Activated CD8-positive, alpha-beta memory T cell treated with anti-CD3 and anti-CD28 coated beads, Interleukin-2, amount 10 ng/mL, durations not matched to agents 7 days and 5 days (primary cell): ENCODE results near the gene GPR150. TPM values are rescaled to one million over a fixed set of nuclear protein-coding genes. Genes with fewer than 3 reads are reported as not detected.

Experiments
- ATAC-seq: fragments of 150-1000 bp; cut with Tn5 transposase; one replicate; pipeline ENCODE4 v1.10.0; 2021; ENCODE audit warnings: moderate library complexity
- CTCF ChIA-PET: fragments of 350-600 bp; sonication (Branson Sonifier 250); formaldehyde crosslinking; loops from one replicate; lab custom pipeline; 2021; ENCODE audit warnings: antibody characterized with exemption; lab: Charles Lee
- DNase-seq: peaks from one replicate; pipeline ENCODE4 v3.0.0-alpha.2; 2020
- H3K27ac Mint-ChIP-seq: one replicate; pipeline ENCODE4 v1.8.0; 2021; ENCODE audit warnings: mild to moderate bottlenecking, mixed read lengths
- H3K27me3 Mint-ChIP-seq: one replicate; pipeline ENCODE4 v1.8.0; 2021; ENCODE audit warnings: mixed read lengths
- H3K36me3 Mint-ChIP-seq: one replicate; pipeline ENCODE4 v1.8.0; 2021; ENCODE audit warnings: mild to moderate bottlenecking, mixed read lengths
- H3K4me1 Mint-ChIP-seq: one replicate; pipeline ENCODE4 v1.8.0; 2021; ENCODE audit warnings: mixed read lengths
- H3K4me3 Mint-ChIP-seq: one replicate; pipeline ENCODE4 v1.8.0; 2021; ENCODE audit warnings: mild to moderate bottlenecking, moderate library complexity, mixed read lengths
- H3K9me3 Mint-ChIP-seq: one replicate; pipeline ENCODE4 v1.8.0; 2022; ENCODE audit warnings: low read depth, mixed read lengths
- total RNA-seq, 2 experiments: library from RNA; stranded (reverse); gene quantifications; one replicate each; pipeline ENCODE4 v1.2.3, GENCODE V29; 2021

The GPR150 gene
- under 1 TPM; 0.28 to 0.58 TPM for total RNA-seq

- no peaks in the 10 kb centered on the region for H3K9me3 Mint-ChIP-seq
- peak within 1 kb of the TSS; percentile 67 for H3K27ac Mint-ChIP-seq
- peak; percentile 78 for DNase-seq
- ATAC-seq = peak; percentile 76
- peaks cover 35% of the 10 kb centered on the region for H3K4me1 Mint-ChIP-seq
- H3K4me3 Mint-ChIP-seq = peak within 1 kb of the TSS; percentile 80
- CTCF ChIA-PET = interaction anchor here (0.6 to 1.8 kb wide), 3 partner anchors 11 to 190 kb away, joined by 3 to 11 read pairs (median 3); no protein-coding TSS in a partner anchor
- peaks cover 14% of the 10 kb centered on the region for H3K27me3 Mint-ChIP-seq
- peaks cover 4% of the 10 kb centered on the region for H3K36me3 Mint-ChIP-seq
These were observed at the start of gene GPR150 for GRCh38 chr5:95620030-95620869. GPR150 (plus strand) TSS chr5:95620087; CDS start chr5:95620276, 189 bp downstream.

- no peak overlapping the region for H3K4me3 Mint-ChIP-seq
- no peaks in the 10 kb centered on the region for H3K27me3 Mint-ChIP-seq
- CTCF ChIA-PET = no interaction called here
- peaks cover 14% of the 10 kb centered on the region for H3K36me3 Mint-ChIP-seq
- H3K9me3 Mint-ChIP-seq = no peaks in the 10 kb centered on the region
- H3K4me1 Mint-ChIP-seq = no peaks in the 10 kb centered on the region
- no peak for DNase-seq
- H3K27ac Mint-ChIP-seq = no peak overlapping the region
- ATAC-seq = no peak
These were observed 47.9 kb upstream of the GPR150 start for GRCh38 chr5:95572016-95572415.

GRCh38 chr5:95581576-95581975 is 38.3 kb upstream of the GPR150 start:
- ATAC-seq (no peak), DNase-seq (no peak)
- H3K4me3 Mint-ChIP-seq = no peak overlapping the region
- CTCF ChIA-PET = interaction anchor here (1.2 to 1.4 kb wide), 2 partner anchors 12 to 15 kb away, joined by 3 read pairs; no protein-coding TSS in a partner anchor
- H3K36me3 Mint-ChIP-seq = peaks cover 10% of the 10 kb centered on the region
- H3K9me3 Mint-ChIP-seq = no peaks in the 10 kb centered on the region
- H3K27ac Mint-ChIP-seq = no peak overlapping the region
- H3K27me3 Mint-ChIP-seq = no peaks in the 10 kb centered on the region
- no peaks in the 10 kb centered on the region for H3K4me1 Mint-ChIP-seq

- CTCF ChIA-PET = no interaction called here
- no peak overlapping the region for H3K4me3 Mint-ChIP-seq
- H3K27me3 Mint-ChIP-seq = no peaks in the 10 kb centered on the region
- no peak overlapping the region for H3K27ac Mint-ChIP-seq
- H3K36me3 Mint-ChIP-seq = peaks cover 10% of the 10 kb centered on the region
- no peaks in the 10 kb centered on the region for H3K9me3 Mint-ChIP-seq
- no peaks in the 10 kb centered on the region for H3K4me1 Mint-ChIP-seq
- DNase-seq (no peak), ATAC-seq (no peak)
These were observed 35.9 kb upstream of the GPR150 start for GRCh38 chr5:95583992-95584391.

GRCh38 chr5:95590880-95591279 is 29.0 kb upstream of the GPR150 start:
- Mint-ChIP-seq H3K36me3 (peaks cover 2% of the 10 kb centered on the region), H3K4me1 (peaks cover 23% of the 10 kb centered on the region), H3K9me3 (no peaks in the 10 kb centered on the region), H3K27ac (peak overlapping the region; percentile 55), H3K4me3 (no peak overlapping the region), H3K27me3 (no peaks in the 10 kb centered on the region)
- ATAC-seq (no peak), DNase-seq (no peak)
- CTCF ChIA-PET = no interaction called here

- Mint-ChIP-seq H3K36me3 (peaks cover 2% of the 10 kb centered on the region), H3K27ac (no peak overlapping the region), H3K4me1 (peaks cover 23% of the 10 kb centered on the region), H3K27me3 (no peaks in the 10 kb centered on the region), H3K4me3 (no peak overlapping the region), H3K9me3 (no peaks in the 10 kb centered on the region)
- peak; percentile 96 for ATAC-seq
- CTCF ChIA-PET = no interaction called here
- no peak for DNase-seq
These were observed 28.4 kb upstream of the GPR150 start for GRCh38 chr5:95591490-95591901.

GRCh38 chr5:95595289-95595931 is 24.5 kb upstream of the GPR150 start:
- Mint-ChIP-seq H3K36me3 (peaks cover 2% of the 10 kb centered on the region), H3K9me3 (no peaks in the 10 kb centered on the region), H3K4me1 (peaks cover 18% of the 10 kb centered on the region), H3K27ac (no peak overlapping the region), H3K27me3 (no peaks in the 10 kb centered on the region), H3K4me3 (no peak overlapping the region)
- CTCF ChIA-PET = interaction anchor here (1.4 kb wide), 1 partner anchor 15 kb away, joined by 3 read pairs; no protein-coding TSS in a partner anchor
- no peak for ATAC-seq
- DNase-seq = no peak

GRCh38 chr5:95599252-95599651 is 20.6 kb upstream of the GPR150 start:
- ATAC-seq (no peak), DNase-seq (no peak)
- Mint-ChIP-seq H3K27me3 (no peaks in the 10 kb centered on the region), H3K27ac (no peak overlapping the region), H3K36me3 (peaks cover 8% of the 10 kb centered on the region), H3K4me3 (no peak overlapping the region), H3K9me3 (no peaks in the 10 kb centered on the region), H3K4me1 (no peaks in the 10 kb centered on the region)
- CTCF ChIA-PET = no interaction called here

- DNase-seq = no peak
- Mint-ChIP-seq H3K4me1 (no peaks in the 10 kb centered on the region), H3K36me3 (peaks cover 10% of the 10 kb centered on the region), H3K27ac (no peak overlapping the region), H3K27me3 (no peaks in the 10 kb centered on the region), H3K9me3 (no peaks in the 10 kb centered on the region), H3K4me3 (no peak overlapping the region)
- no peak for ATAC-seq
- CTCF ChIA-PET = no interaction called here
These were observed 19.3 kb upstream of the GPR150 start for GRCh38 chr5:95600557-95600956.

GRCh38 chr5:95605786-95606185 is 14.1 kb upstream of the GPR150 start:
- no peak for DNase-seq
- no peak for ATAC-seq
- Mint-ChIP-seq H3K9me3 (no peaks in the 10 kb centered on the region), H3K4me1 (no peaks in the 10 kb centered on the region), H3K27me3 (no peaks in the 10 kb centered on the region), H3K27ac (no peak overlapping the region), H3K4me3 (no peak overlapping the region), H3K36me3 (peaks cover 10% of the 10 kb centered on the region)
- CTCF ChIA-PET = no interaction called here

- no peak for DNase-seq
- Mint-ChIP-seq H3K27ac (no peak overlapping the region), H3K4me1 (no peaks in the 10 kb centered on the region), H3K36me3 (peaks cover 9% of the 10 kb centered on the region), H3K27me3 (no peaks in the 10 kb centered on the region), H3K4me3 (no peak overlapping the region), H3K9me3 (no peaks in the 10 kb centered on the region)
- no peak for ATAC-seq
- CTCF ChIA-PET = interaction anchor here (0.6 kb wide), 1 partner anchor 38 kb away, joined by 3 read pairs; no protein-coding TSS in a partner anchor
These were observed 13.5 kb upstream of the GPR150 start for GRCh38 chr5:95606419-95606818.

- DNase-seq = no peak
- no peak overlapping the region for H3K4me3 Mint-ChIP-seq
- H3K27me3 Mint-ChIP-seq = no peaks in the 10 kb centered on the region
- peaks cover 9% of the 10 kb centered on the region for H3K9me3 Mint-ChIP-seq
- ATAC-seq = no peak
- no peak overlapping the region for H3K27ac Mint-ChIP-seq
- peaks cover under 1% of the 10 kb centered on the region for H3K4me1 Mint-ChIP-seq
- CTCF ChIA-PET = no interaction called here
- H3K36me3 Mint-ChIP-seq = peaks cover 19% of the 10 kb centered on the region
These were observed 10.2 kb upstream of the GPR150 start for GRCh38 chr5:95609711-95610110.

- Mint-ChIP-seq H3K9me3 (peaks cover 9% of the 10 kb centered on the region), H3K4me3 (no peak overlapping the region), H3K27ac (no peak overlapping the region), H3K36me3 (peaks cover 19% of the 10 kb centered on the region), H3K4me1 (peaks cover 7% of the 10 kb centered on the region), H3K27me3 (no peaks in the 10 kb centered on the region)
- no peak for ATAC-seq
- DNase-seq = no peak
- CTCF ChIA-PET = no interaction called here
These were observed 9.3 kb upstream of the GPR150 start for GRCh38 chr5:95610546-95610945.

- Mint-ChIP-seq H3K36me3 (peaks cover 18% of the 10 kb centered on the region), H3K4me1 (peaks cover 7% of the 10 kb centered on the region), H3K27me3 (no peaks in the 10 kb centered on the region), H3K9me3 (peaks cover 9% of the 10 kb centered on the region), H3K4me3 (no peak overlapping the region), H3K27ac (no peak overlapping the region)
- ATAC-seq (no peak), DNase-seq (no peak)
- CTCF ChIA-PET = no interaction called here
These were observed 8.5 kb upstream of the GPR150 start for GRCh38 chr5:95611396-95611795.
